Gastroesophageal sphincter (tissue), 3 donors: ENCODE results near the gene ZNF697.

ENCODE experiments used
- POLR2AphosphoS5 ChIP-seq: sonication (generic); formaldehyde crosslinking; IDR thresholded peaks from one replicate; pipeline ENCODE4 v1.6.1; 2017; ENCODE audit warnings: antibody characterized with exemption
- TF ChIP-seq, protein P1 (sequence below), 4 experiments: fragments of 200-600 bp in 2 of 4; fragments of 450-650 bp in 2 of 4; sonication (generic) in 1 of 4; IDR thresholded peaks; one replicate each; pipeline ENCODE4 v1.5.1; 2017 to 2019; ENCODE audit warnings: antibody characterized with exemption in 4 of 4, mild to moderate bottlenecking in 2 of 4, moderate library complexity in 2 of 4

DNA sequence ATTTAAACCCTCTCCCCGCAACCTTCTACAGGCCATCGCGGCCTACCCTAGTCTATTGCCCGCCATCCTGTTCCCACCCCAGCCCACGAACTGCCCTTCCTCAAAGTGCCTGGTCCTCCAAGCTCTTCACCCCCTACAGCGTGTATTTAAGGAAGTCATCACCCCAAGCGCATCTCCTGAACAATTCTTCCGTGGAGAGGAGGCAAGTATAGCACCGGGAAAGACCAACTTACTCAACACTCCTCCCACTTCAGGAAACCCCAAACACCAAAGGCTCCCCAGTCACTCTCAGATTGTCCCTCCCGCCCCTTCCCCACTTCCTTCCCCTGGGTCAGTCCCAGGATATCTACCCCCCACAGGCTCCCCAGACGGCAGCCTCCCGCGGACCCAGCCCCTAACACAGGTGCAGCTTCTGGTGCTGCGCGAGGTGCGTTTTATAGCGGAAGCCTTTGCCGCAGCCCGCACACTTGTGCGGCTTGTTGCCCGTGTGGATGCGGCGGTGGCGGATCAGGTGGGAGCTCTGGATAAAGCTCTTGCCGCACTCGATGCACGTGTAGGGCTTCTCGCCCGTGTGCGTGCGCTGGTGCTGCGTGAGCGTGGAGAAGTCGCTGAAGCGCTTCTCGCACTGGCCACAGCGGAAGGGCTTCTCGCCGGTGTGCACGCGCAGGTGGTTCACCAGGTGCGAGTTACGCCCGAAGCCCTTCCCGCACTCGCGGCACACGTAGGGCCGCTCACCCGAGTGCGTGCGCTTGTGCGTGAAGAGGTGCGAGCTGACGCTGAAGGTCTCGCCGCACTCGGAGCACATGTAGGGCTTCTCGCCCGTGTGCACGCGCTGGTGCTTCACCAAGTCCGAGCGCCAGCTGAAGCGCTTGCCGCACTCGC, 25.5 kb downstream of the ZNF697 start:
- TF ChIP-seq, protein P1, sequence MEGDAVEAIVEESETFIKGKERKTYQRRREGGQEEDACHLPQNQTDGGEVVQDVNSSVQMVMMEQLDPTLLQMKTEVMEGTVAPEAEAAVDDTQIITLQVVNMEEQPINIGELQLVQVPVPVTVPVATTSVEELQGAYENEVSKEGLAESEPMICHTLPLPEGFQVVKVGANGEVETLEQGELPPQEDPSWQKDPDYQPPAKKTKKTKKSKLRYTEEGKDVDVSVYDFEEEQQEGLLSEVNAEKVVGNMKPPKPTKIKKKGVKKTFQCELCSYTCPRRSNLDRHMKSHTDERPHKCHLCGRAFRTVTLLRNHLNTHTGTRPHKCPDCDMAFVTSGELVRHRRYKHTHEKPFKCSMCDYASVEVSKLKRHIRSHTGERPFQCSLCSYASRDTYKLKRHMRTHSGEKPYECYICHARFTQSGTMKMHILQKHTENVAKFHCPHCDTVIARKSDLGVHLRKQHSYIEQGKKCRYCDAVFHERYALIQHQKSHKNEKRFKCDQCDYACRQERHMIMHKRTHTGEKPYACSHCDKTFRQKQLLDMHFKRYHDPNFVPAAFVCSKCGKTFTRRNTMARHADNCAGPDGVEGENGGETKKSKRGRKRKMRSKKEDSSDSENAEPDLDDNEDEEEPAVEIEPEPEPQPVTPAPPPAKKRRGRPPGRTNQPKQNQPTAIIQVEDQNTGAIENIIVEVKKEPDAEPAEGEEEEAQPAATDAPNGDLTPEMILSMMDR (IDR thresholded peaks at IDR 0.05): no peak
- no peak for TF ChIP-seq POLR2AphosphoS5
